ENCODE results near the gene CD33.

DNA sequence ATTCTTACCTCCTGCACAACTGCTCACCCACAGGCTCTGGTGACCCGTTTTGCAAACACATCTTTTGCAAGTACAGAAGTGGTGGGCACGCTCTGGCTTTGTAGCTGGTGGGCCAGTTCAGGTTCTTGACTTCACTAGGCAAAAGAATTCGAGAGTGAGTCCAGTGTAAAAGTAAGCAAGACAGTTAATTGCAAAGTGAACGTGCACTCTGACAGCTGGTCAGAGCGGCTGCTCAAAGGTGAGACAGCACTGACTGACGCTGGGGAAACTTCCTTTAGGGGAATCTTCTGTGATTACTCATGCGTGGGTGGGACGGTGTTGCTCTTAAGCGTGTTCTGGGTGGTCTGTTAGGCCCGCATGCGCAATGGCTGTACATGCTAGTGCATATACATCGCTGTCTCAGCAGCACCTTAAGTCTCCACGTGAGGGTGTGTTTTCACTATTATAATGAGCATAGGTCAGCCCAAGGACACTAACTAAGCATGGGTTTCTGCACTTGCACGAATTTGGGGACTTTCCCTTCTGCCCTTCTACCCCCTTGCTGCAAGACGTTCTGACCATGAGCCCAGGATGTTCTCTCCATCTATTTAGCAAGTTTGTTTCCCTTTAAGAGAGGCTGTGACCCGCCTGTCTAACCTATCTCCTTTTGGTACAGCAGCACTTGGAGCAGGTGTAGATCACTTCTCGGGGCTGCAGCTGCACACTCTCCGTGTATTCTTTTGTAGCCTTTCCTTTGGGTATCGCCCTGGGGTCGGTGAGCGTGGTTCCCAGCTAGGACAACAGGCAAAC is 30.2 kb upstream of the CD33 start:
- TF ChIP-seq POLR2A (IDR thresholded peaks at IDR 0.05), result no peak
- TF ChIP-seq, protein P1, sequence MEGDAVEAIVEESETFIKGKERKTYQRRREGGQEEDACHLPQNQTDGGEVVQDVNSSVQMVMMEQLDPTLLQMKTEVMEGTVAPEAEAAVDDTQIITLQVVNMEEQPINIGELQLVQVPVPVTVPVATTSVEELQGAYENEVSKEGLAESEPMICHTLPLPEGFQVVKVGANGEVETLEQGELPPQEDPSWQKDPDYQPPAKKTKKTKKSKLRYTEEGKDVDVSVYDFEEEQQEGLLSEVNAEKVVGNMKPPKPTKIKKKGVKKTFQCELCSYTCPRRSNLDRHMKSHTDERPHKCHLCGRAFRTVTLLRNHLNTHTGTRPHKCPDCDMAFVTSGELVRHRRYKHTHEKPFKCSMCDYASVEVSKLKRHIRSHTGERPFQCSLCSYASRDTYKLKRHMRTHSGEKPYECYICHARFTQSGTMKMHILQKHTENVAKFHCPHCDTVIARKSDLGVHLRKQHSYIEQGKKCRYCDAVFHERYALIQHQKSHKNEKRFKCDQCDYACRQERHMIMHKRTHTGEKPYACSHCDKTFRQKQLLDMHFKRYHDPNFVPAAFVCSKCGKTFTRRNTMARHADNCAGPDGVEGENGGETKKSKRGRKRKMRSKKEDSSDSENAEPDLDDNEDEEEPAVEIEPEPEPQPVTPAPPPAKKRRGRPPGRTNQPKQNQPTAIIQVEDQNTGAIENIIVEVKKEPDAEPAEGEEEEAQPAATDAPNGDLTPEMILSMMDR (IDR thresholded peaks at IDR 0.05), result no peak
